IPS-15b (cell line): ENCODE measurements around the gene MYH10.

Source experiments
- H3K27me3 ChIP-seq: one replicate; pipeline ENCODE4 v1.6.1; 2013; ENCODE audit warnings: low read length; ENCODE audit not compliant: control insufficient read depth, insufficient read depth
- H3K36me3 ChIP-seq: one replicate; pipeline ENCODE4 v1.6.1; 2013; ENCODE audit warnings: low read length; ENCODE audit not compliant: control insufficient read depth, insufficient read depth
- H3K4me1 ChIP-seq: one replicate; pipeline ENCODE4 v1.6.1; 2013; ENCODE audit warnings: mild to moderate bottlenecking, low read length; ENCODE audit not compliant: control insufficient read depth, insufficient read depth
- H3K4me3 ChIP-seq: one replicate; pipeline ENCODE4 v1.5.1; 2013; ENCODE audit warnings: low read depth, low read length
- H3K9ac ChIP-seq: one replicate; pipeline ENCODE4 v1.6.1; 2013; ENCODE audit warnings: low read depth, mild to moderate bottlenecking, low read length
- H3K9me3 ChIP-seq: one replicate; pipeline ENCODE4 v1.6.1; 2013; ENCODE audit warnings: mild to moderate bottlenecking, low read length; ENCODE audit not compliant: control insufficient read depth, insufficient read depth

The MYH10 gene

DNA sequence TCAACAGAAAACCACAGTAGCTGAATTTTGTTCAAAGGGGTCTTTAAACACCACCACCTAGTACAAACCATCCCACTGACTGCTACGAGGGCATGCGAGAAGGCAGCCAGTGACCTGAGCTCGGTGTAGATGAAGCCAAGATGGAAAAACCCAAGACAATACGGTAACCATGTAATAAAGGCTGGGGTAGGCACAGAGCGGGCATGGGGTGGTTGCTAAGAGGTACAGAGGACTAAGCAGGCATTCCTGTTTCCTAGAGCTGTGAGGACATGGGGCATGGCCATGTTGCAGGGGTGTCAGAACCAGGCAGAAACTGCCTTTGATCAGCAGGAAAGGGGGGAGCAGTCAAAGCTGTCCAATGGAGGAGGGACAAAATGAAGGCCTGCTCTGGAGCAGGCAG lies 142.8 kb downstream of the MYH10 start:
- no peaks in the 10 kb centered on the region for H3K27me3 ChIP-seq
- H3K4me3 ChIP-seq, result no peak overlapping the region
- H3K9ac ChIP-seq, result no peak overlapping the region
- peaks cover 64% of the 10 kb centered on the region for H3K36me3 ChIP-seq
- no peaks in the 10 kb centered on the region for H3K9me3 ChIP-seq
- no peaks in the 10 kb centered on the region for H3K4me1 ChIP-seq

DNA sequence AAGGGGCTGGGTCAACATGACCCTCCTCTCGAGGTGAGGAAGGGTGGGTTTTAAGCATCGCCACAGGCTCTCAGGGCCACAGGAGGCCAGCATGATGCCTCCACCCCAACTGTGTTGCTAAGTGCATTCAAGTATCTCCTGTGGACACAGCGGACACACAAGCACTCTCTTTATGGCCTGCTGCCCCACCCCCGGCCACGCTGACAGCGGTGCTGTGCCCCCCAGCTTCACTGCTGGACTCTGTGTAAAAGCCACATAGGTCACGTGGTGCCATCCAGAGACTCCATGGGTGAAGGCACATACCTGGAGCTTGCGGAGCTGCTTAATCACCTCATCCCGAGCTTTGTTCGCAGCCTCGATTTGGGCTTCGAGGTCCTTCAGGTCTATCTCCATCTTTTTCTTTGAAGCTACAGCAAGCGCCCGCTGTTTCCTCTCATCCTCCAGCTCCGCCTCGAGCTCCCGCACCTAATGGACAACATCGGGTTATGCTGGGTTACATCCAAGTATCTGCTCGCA lies 143.3 kb downstream of the MYH10 start:
- Histone ChIP-seq H3K9ac (no peak overlapping the region), H3K4me3 (no peak overlapping the region), H3K27me3 (no peaks in the 10 kb centered on the region), H3K4me1 (no peaks in the 10 kb centered on the region), H3K36me3 (peaks cover 64% of the 10 kb centered on the region), H3K9me3 (no peaks in the 10 kb centered on the region)

DNA sequence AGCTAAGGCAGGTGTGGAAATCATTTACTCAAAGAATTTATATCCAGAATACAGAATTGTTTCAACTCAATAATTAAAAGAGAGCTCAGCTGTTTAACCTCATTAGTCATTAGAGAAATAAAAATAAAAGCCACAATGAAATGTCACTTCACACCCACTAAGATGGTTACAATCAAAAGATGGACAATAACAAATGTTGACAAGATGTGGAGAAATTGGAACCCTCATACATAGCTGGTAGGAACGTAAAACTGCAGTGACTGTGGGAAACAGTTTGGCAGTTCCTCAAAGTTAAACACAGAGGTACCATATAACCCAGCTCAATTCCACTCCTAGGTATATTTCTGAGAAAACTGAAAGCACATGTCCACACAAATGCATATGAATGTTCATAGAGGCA lies 145.0 kb downstream of the MYH10 start:
- H3K9ac ChIP-seq, result no peak overlapping the region

DNA sequence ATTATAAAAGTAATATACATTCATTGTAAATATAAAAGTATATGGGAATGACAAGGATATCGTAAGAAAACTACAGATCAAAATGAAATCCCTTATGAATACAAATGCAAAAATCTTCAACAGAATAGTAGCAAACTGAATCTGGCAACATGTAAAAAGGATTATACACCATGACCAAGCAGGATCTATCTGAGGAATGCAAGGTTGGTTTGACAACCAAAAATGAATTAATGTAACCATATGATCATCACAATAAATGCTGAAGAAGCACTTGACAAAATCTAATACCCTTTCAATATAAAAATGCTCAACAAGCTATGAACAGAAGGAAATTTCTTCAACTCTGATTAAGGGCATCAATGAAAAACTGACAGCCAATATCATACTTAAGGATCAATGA lies 146.1 kb downstream of the MYH10 start:
- no peaks in the 10 kb centered on the region for H3K27me3 ChIP-seq
- H3K36me3 ChIP-seq, result peaks cover 69% of the 10 kb centered on the region
- H3K4me1 ChIP-seq, result no peaks in the 10 kb centered on the region
- no peak overlapping the region for H3K9ac ChIP-seq
- no peak overlapping the region for H3K4me3 ChIP-seq
- H3K9me3 ChIP-seq, result no peaks in the 10 kb centered on the region

More for the DNA sequence above, 145.0 kb downstream of the MYH10 start:
- Histone ChIP-seq H3K4me1 (no peaks in the 10 kb centered on the region), H3K36me3 (peaks cover 63% of the 10 kb centered on the region), H3K4me3 (no peak overlapping the region), H3K27me3 (no peaks in the 10 kb centered on the region), H3K9me3 (no peaks in the 10 kb centered on the region)

DNA sequence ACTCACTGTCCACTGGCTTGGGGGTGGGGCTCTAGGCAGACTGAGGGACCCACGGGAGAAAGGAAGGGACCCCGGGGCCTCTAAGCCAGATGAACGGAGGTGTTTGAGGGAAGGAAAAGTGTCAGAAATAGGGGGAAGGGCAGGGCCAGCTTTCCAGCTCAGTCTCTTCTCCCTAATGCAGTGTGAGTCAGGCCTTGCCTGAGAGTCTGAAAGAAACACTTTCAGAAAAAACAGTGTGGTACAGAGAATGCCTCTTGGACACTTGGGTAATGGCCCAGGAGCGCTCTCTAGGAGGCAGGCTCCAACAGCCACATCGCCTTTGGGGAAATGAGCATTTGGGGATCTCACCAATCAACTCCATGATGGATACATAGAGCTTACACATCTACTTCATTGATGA lies 148.0 kb downstream of the MYH10 start:
- no peak overlapping the region for H3K9ac ChIP-seq
- H3K4me3 ChIP-seq, result no peak overlapping the region
- no peaks in the 10 kb centered on the region for H3K9me3 ChIP-seq
- no peaks in the 10 kb centered on the region for H3K4me1 ChIP-seq
- no peaks in the 10 kb centered on the region for H3K27me3 ChIP-seq
- peaks cover 71% of the 10 kb centered on the region for H3K36me3 ChIP-seq

DNA sequence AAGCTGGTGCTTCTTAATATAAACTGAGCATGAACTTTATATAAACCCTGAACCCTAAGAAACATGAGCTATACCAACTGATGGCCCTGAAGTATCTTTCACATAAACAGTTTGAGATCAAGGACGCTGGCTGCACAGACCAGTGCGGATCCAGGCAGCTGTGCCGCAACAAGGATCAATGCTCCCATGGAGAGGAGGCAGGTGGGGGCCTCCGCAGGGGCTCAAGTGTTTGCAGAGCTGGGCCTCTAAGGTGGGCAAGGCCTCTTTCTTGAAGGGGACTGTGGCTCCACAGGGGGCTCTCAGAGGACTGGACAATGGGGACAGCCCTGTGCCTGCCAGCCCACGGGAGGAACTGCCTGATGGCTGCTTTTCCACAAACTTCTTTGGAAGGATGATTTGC lies 148.8 kb downstream of the MYH10 start:
- Histone ChIP-seq H3K9ac (no peak overlapping the region), H3K4me1 (no peaks in the 10 kb centered on the region), H3K4me3 (no peak overlapping the region), H3K36me3 (peaks cover 72% of the 10 kb centered on the region), H3K27me3 (no peaks in the 10 kb centered on the region), H3K9me3 (no peaks in the 10 kb centered on the region)

DNA sequence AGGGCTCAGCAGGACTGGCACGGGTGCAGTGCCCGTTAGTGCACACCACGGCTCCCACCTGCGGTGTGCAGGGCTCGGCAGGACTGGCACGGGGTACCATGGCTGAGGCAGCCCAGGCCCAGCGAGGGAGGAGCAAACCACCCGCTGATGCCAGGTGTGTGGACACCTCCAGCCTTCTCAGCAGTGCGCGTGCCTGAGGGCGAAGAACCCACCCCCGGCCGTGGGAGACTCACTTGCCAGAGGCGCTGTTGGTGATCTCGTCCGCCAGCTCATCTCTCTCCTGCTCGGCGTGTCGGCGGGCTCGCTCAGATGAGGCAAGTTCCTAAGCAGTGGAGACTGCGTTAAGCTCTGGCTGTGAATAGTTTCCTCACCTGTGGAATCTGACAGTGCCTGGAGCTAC lies 149.4 kb downstream of the MYH10 start:
- no peak overlapping the region for H3K9ac ChIP-seq
- no peaks in the 10 kb centered on the region for H3K9me3 ChIP-seq
- no peak overlapping the region for H3K4me3 ChIP-seq
- H3K4me1 ChIP-seq, result no peaks in the 10 kb centered on the region
- no peaks in the 10 kb centered on the region for H3K27me3 ChIP-seq
- H3K36me3 ChIP-seq, result peaks cover 74% of the 10 kb centered on the region

DNA sequence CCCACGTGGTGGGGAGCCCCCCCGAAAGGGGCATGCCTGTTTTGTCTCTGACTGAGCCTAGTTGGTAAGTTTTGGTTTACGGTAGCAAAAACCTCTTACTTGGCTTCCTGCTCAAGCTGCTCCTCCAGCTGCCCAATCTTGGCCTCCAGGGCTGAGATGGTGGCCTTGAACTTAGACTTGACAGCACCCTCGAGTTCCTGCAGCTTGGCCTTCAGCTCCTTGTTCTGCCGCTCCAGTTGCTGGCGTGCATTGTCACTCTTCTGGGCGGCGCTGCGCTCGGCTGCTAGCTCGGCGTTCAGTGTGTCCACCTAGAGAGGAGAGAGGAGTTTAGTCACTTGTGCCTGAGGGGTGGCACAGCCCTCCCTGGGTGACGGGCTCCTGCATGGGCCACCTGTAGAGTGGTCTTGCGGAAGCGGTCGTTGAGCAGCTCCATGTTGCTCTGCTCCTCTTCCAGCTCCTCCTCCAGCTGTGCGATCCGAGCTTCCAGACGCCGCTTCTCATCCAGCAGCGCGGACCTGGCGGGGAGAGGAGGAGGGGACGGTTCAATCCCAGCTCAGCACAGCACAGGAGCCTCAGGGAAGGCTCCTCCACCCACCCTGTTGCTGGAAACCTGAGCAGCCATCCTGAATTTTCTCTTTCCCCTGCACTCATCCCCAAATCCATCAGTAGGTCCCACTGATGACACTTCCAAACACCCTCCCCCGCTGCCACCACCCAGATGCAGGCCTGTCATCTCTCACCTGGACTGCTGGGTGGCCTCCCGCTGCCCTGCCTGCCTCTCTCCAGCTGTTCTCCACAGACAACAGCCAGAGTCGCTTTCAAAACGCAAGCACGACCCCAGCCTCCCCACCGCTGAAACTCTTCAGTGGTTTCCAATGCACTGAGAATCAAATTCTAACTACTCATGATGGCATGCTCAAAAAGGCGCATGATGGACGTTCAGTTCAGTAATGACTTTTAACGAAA lies 150.2 kb downstream of the MYH10 start:
- H3K36me3 ChIP-seq, result peaks cover 76% of the 10 kb centered on the region
- no peak overlapping the region for H3K9ac ChIP-seq
- H3K4me1 ChIP-seq, result no peaks in the 10 kb centered on the region
- H3K27me3 ChIP-seq, result no peaks in the 10 kb centered on the region
- no peaks in the 10 kb centered on the region for H3K9me3 ChIP-seq
- H3K4me3 ChIP-seq, result no peak overlapping the region

DNA sequence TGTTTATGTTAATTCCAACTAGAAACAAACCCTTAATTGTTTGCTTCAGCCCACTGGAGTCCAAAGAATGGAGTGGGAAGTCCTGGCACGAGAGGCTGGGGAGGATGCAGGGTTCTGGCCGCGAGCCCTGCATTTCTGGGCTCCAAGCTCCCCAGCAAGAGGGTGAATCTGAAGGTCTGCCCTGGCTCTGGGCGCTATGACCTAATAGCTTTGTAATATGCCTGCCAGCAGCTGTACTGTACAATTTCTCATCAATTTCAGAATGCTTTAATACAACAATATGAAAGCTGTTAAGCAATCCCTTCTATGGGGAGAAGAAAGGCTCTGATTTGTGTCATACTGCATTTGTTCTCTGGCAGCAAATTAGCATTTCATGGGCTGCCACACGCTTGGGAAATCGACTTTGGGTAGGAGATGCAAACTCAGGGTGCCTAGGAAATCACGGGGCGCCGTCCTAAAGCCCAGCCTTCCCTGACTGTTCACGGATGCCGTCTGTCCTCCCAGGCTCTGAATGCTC lies 151.0 kb downstream of the MYH10 start:
- no peak overlapping the region for H3K9ac ChIP-seq
- peaks cover 85% of the 10 kb centered on the region for H3K36me3 ChIP-seq
- H3K4me3 ChIP-seq, result no peak overlapping the region
- H3K4me1 ChIP-seq, result no peaks in the 10 kb centered on the region
- no peaks in the 10 kb centered on the region for H3K27me3 ChIP-seq
- H3K9me3 ChIP-seq, result no peaks in the 10 kb centered on the region

DNA sequence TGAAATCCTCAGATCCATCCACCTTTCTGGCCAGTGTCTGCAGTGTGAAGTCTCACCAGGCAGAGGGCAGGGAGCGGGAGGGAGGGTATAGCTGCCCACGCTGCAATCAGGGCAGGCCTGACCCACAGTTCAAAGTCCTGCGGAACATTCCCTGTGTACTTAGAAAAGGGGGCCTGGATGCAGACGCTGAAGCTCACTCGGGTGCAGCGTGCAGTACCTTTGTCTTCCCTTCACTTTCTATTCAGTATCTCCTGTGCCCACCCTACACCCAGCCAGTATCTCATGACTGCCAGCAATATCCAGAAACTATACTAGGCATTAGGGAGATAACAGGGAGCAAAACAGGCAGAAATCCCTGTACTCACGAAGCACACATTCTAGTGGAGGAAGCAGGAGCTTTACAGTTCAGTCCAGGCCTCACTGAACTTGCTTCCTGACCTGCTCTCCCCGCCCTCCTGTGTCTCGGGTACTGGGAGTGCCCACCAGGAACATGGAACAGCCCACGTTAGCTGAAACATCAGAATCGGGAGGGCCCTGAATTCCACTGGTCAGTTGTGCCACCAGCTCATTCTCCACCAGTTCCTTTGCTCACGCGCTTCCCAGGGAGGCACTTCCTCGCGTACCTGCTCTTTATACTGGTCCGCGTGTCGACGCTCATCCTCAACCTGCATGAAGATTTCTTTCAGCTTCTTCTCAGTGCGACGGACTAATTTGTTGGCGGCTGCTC lies 152.6 kb downstream of the MYH10 start:
- Histone ChIP-seq H3K4me3 (no peak overlapping the region), H3K4me1 (no peaks in the 10 kb centered on the region), H3K36me3 (peaks cover 83% of the 10 kb centered on the region), H3K9me3 (no peaks in the 10 kb centered on the region), H3K9ac (no peak overlapping the region), H3K27me3 (no peaks in the 10 kb centered on the region)

DNA sequence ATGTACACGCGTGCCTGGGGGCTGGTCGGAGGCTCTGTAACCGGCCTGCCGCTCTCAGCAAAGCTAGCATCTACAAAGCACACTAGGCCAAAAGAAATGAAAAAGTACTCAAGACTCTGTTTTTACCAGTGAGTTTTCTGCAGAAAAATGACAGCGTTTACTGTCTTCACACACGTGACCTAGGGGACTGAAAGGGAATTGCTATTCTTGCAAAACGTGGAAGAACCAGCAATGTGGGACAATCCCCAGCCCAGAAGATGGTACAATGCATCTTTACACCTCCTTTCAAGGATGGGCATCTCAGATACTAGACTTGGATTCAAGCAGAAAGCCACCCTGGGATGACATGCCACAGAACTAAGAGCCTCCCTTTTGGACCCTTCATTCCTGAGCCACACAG lies 153.4 kb downstream of the MYH10 start:
- Histone ChIP-seq H3K9me3 (no peaks in the 10 kb centered on the region), H3K4me3 (no peak overlapping the region), H3K27me3 (no peaks in the 10 kb centered on the region), H3K36me3 (peaks cover 76% of the 10 kb centered on the region), H3K9ac (no peak overlapping the region), H3K4me1 (no peaks in the 10 kb centered on the region)
